Activated CD4-positive, alpha-beta T cell treated with anti-CD3 and anti-CD28 coated beads, Interleukin-2, amount 50 U/mL, for 16 hours (primary cell): Measurements from ENCODE around the gene PPFIBP2.
A peak's percentile ranks its signal among the peaks of the same experiment; 100 is the strongest.

ENCODE experiments used
- DNase-seq: peaks from one replicate; pipeline ENCODE4 v3.0.0-alpha.2; 2020

PPFIBP2 gene

DNA sequence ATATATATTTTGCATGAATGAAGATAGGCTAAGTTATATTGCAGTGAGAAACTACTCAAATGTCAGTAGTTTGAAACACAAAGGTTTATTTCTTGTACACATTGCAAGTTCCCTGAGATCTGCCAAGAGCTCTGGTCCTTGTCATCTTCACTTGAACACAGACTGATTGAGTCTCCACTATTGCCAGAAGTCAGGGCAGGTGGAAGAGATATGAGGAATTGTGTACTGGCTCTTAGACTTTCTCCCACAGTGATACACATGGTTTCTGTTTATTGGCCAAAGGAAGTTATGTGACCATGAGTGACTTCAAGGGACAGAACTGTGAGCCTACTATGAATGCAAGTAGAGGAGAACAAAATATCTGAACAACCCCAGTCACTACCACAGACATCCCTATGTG is 44.2 kb downstream of the PPFIBP2 start:
- no peak for DNase-seq

DNA sequence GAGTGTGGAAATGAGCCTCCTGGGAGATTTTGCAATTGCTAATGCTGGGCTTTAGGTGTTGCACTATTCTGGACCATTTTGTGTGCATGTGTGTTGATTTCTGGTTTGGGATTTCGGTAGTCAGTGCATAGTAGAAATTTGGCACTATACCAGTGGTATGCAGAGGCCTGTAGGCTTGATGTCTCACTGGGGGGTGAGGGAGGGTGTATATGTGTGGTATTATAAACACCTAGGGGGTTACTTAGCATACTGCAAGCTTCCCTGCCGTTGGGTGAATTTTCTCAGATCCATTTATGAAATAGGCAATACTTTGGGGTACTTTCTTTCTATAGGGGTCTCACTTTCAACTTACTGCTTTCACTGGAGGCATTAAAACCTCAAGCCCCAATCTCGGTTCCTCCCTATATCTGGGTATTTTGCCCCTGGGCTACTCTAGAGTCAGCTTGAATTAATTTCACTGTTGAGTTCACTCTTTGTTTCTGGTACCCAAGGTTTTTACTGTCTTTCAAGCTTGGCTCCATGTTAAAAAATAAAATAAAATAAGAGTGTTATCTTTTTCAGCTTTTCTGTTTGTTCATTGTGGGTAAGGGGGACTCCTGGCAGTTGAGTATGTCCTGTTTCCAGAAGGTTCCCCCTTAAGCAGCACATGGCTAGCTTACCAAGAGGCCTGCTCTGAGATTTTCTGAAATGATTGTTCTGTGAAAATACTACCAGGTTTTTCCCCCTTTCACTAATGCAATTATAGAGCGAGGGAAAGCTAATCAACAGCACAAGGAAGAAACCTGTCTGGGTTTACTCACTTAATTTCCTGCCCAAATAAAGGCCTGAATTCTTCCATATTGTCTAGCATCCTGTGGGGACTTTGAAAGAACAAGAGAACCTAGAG is 45.8 kb downstream of the PPFIBP2 start:
- DNase-seq: no peak

GRCh38 chr11:7561562-7561961 is 47.8 kb downstream of the PPFIBP2 start:
- no peak for DNase-seq

GRCh38 chr11:7563281-7563680 is 49.5 kb downstream of the PPFIBP2 start:
- no peak for DNase-seq

GRCh38 chr11:7564803-7565202 is 51.0 kb downstream of the PPFIBP2 start:
- no peak for DNase-seq

GRCh38 chr11:7567311-7567710 is 53.5 kb downstream of the PPFIBP2 start:
- DNase-seq: no peak

GRCh38 chr11:7569044-7569443 is 55.2 kb downstream of the PPFIBP2 start:
- DNase-seq: no peak

DNA sequence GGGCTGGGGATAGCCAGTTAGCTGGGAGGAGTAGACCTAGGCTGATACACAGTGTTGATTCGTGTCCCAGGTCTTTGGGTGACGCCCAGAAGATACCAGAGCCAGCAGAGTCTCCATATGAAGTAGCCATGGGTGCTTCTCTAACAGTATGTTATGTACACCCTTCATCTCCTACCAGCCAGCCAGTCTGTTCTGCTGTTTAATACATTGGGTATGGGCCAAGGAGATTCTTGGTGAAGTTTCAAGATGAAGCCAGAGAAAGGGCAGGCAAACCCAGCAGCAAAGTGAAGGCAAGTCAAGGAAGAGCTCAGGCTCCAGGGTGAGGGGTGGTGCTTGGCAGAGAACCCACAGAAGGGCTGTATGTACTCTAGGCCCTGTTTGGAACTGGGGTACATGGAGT is 56.4 kb downstream of the PPFIBP2 start:
- DNase-seq: no peak

DNA sequence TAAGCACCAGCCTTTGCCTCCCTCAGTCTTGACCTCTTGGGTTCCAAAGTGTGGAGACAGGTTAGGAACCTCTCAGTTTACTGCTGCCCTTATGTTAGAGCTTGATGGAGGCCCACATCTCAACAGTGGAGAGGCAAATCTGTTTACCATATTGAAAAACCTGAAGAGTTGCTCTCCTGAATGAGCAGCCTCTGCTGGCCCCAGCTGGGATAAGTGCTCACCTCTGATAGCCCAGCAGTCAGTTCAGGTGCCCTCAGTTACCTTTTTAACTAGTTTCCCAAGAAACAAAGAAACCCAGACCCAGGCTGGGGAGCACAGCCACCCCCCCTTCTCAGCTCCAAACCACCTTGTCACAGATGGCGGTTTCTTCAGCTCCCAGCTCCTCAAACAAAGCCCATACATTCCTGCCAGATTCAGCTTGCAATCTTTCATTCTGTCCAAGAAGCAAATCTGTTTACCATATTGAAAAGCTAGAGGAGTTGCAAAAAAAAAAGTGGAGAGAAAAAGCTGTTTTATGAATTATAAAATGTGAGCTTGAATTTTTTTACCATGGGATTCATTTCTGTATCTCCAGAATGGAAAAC is 57.2 kb downstream of the PPFIBP2 start:
- no peak for DNase-seq

GRCh38 chr11:7571640-7572000 is 57.8 kb downstream of the PPFIBP2 start:
- DNase-seq: peak; percentile 22

DNA sequence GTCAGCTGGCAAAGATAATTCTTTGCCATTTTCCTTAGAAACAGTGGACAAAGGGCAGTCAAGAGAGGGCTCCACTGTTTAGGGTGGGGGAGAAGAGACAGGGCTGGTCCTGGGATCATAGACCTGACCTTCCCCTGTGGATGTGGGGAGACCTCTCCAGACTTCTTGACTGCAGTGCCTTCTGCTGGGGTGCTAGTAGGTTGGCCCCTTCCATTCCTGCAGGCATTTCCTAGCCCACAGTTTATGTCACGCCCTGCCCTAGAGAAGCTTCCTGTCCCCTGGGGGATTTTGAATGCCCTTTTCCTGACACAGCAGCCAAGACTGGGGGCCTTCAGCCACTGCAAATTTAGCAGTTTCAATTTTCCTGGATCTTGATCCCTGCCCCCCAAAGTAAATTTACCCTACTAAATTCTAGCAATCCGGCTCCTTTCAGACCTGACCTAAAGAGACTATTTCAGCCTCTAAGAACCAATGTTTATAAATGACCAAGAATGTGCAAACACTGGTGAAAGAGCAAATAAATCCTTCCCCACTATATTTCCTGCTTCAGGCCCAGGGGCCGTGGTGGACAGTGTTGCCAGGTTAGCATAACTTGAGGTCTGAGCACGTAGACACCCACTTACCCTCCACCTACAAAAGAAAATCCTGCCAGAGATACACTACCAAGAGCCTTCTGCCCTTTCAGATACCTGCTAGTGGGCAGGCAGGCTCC is 58.4 kb downstream of the PPFIBP2 start:
- DNase-seq: no peak

DNA sequence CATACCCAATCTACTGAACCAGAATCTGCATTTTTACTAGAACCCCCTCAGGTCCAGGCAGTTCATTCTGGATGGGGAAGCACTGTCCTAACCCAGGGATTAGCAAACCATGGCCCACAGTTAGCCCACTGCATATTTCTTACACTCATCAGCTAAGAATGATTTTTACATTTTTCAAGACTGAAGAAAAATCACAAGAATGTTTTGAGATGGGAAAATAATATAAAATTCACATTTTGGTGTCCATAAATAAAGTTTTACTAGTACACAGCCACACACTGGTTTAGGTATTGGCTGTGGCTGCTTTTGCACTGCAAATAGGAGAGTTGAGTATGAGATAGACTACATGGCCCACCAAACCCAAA is 59.4 kb downstream of the PPFIBP2 start:
- no peak for DNase-seq

GRCh38 chr11:7573558-7574296 is 59.9 kb downstream of the PPFIBP2 start:
- DNase-seq: no peak

- no peak for DNase-seq
These were observed 60.8 kb downstream of the PPFIBP2 start for GRCh38 chr11:7574491-7575130.

- DNase-seq: no peak
These were observed 62.3 kb downstream of the PPFIBP2 start for GRCh38 chr11:7575841-7576725.

DNA sequence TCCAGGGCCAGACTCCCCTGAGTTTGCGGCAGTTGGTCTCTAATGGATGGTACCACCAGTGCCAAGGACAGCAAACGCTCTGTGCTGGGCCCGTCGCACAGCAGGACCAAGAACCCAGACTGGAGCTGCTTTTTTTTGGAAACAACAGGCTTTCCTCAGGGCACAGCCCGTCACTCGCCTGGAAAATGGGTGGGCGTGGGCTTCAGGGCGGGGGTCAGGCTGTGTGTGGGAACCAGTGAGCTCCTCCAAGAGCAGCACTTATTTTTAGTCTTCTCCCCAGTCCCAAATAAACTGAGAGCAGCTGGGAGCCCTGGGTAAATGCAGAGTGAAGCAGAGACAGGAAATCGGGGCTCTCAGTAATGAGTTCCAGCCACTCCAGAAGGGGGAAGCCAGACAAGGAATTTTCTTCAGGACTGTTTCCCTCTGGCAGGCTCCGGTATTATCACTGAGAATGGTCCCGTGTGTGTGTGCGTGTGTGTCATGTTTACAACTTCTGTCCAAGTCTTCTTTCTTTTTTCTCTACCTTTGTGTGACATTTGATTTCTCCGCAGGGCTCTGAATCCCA is 63.0 kb downstream of the PPFIBP2 start:
- DNase-seq: no peak

GRCh38 chr11:7577291-7578190 is 63.7 kb downstream of the PPFIBP2 start:
- peak; percentile 51 for DNase-seq

DNA sequence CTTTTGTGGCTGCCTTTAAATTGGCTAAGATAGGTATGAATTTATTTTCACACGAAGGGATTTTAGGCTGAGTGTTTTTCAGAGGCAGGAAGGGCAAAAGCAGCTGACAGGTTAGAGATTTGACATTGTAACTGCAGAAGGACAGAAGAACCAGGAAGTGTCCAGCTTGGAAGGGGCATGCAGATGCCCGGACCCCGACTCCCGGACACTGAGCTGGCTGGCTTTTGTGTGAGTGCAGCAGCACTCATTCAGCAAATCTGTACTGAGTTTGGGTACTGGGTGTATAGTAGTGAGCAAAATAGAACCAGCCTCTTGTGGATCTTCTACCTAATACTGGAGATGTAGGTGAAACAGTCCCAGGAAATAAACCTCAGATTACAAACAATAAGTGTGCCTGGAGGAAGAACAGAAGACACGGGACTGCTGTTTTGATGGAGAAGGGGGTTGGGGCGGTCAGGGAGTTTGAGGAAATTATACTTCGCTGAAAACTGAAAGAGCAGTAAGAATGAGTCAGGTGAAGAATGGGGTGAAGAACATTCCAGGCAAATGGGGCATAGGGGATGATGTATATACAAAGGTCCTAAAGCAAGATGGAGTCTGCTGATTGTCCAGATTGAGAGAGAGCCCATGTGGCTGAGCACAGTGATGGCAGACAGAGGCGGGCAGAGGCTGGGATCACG is 64.6 kb downstream of the PPFIBP2 start:
- DNase-seq: no peak

DNA sequence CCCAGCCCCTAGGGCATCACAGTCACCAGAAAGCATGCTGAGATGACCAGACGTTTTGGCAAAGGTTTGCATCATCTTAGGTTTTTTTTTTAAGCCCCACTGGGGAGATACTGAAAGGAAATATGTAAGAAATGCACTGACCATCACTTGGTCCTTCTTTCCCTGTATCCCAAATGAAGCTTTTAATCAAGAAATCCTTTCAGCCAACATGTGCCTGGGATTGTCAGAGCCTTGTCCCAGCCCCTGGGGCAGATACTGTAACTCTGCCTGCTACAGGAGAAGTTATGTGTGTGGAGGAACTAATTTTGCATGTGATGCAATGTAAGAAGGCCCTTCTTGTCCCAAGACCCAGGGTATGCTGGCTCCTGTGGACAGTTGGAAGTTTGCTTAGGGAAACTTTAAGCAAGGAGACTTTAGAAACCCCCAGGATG is 65.6 kb downstream of the PPFIBP2 start:
- no peak for DNase-seq
